Kidney (tissue), 14 donors: ENCODE measurements around the gene ABTB2. TPM values are rescaled to one million over a fixed set of nuclear protein-coding genes. Genes with fewer than 3 reads are reported as not detected.

Experiments
- DNase-seq, 5 donors: peaks; one replicate each; pipeline ENCODE4 v3.0.0-alpha.2; 2013 to 2020
- FAIRE-seq: peaks from 2 replicates; lab custom pipeline; 2012; peaks lifted over from hg19 to GRCh38; lab: Jason Lieb, UNC
- H3K27ac ChIP-seq, 2 donors: one replicate each; pipeline ENCODE4 v1.7.0; 2013; ENCODE audit warnings: low read depth in 2 of 2, low read length in 2 of 2, inconsistent platforms in 1 of 2
- H3K27me3 ChIP-seq: one replicate; pipeline ENCODE4 v1.7.1; 2013; ENCODE audit warnings: low read length, inconsistent platforms; ENCODE audit not compliant: control insufficient read depth, insufficient read depth
- H3K36me3 ChIP-seq, 3 donors: one replicate each; pipeline versions ENCODE4 v1.7.0 to v1.7.1; 2013; ENCODE audit warnings: low read length in 3 of 3, control low read depth in 1 of 3, inconsistent platforms in 1 of 3; ENCODE audit not compliant: insufficient read depth in 3 of 3, control insufficient read depth in 2 of 3
- H3K4me1 ChIP-seq, 3 donors: one replicate each; pipeline versions ENCODE4 v1.7.0 to v1.7.1; 2013; ENCODE audit warnings: low read length in 3 of 3, inconsistent platforms in 1 of 3, low read depth in 1 of 3; ENCODE audit not compliant: control insufficient read depth in 2 of 3, insufficient read depth in 2 of 3
- H3K4me3 ChIP-seq, 3 donors: one replicate each; pipeline versions ENCODE4 v1.7.0 to v1.8.1; 2013; ENCODE audit warnings: low read length in 3 of 3, control low read depth in 1 of 3, inconsistent platforms in 1 of 3
- H3K9ac ChIP-seq, 3 donors: one replicate each; pipeline versions ENCODE4 v1.7.0 to v1.7.1; 2013; ENCODE audit warnings: low read length in 3 of 3, control low read depth in 1 of 3, inconsistent platforms in 1 of 3
- H3K9me3 ChIP-seq, 3 donors: one replicate each; pipeline versions ENCODE4 v1.7.0 to v1.7.1; 2013; ENCODE audit warnings: low read length in 3 of 3, control low read depth in 1 of 3, inconsistent platforms in 1 of 3; ENCODE audit not compliant: control insufficient read depth in 2 of 3, insufficient read depth in 1 of 3
- CTCF ChIP-seq: IDR thresholded peaks from 3 replicates; pipeline ENCODE4 v1.5.1; 2012; ENCODE audit warnings: mild to moderate bottlenecking, moderate library complexity, borderline replicate concordance; ENCODE audit not compliant: insufficient read depth; ENCODE audit errors: extremely low read depth
- intact Hi-C: fragments of 100-400 bp; cut with DNase I; formaldehyde crosslinking; loops from one replicate; pipeline ENCODE4 v1.11.1; 2022
- polyA plus RNA-seq: library from polyadenylated mRNA; stranded (reverse); fragments of 350-450 nt; fragmentation: Illumina TruSeq; extraction: RNeasy Lipid Tissue Mini Kit (QIAGEN cat#74804); gene quantifications from one replicate; pipeline ENCODE4 v1.2.3, GENCODE V29; 2014; ENCODE audit warnings: low read depth, low replicate concordance; ENCODE audit not compliant: insufficient read depth
- total RNA-seq: library from RNA; stranded (reverse); fragmentation: NEBNext Ultra II Directional; extraction: Animal tissue kit (Norgen Biotek cat#: 25700); gene quantifications from one replicate; pipeline ENCODE4 v1.2.1, GENCODE V29; 2021
- donor health status: control.
- donor health status: control.
- donor health status: control.
- donor health status: control.
- donor health status: control.
- donor health status: DM: yes; HTN: yes; CAD: no.
- donor health status: Normal renal cell carcinoma (clear cell type).

The ABTB2 gene
- total and polyA plus RNA-seq, 2 donors from 2014 or later: 7.6 to 22.1 TPM

DNA sequence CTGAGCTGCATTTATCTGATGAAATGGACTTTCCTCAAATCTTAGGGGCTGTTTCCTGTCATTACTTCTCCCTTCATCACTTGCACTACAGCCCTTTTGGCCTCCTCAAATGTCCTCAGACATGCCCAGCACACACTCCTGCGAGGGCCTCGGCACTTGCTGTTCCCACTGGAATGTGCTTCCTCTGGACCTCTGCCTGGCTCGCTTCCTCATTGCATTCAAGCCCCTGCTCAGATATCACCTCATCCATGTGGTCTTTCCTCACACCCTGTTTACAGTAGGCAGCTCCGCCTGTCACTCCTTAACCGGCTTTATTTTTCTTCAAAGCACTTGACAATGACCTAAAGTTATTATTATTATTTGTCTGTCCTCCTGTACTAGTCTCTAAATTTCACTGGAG, 243.3 kb downstream of the ABTB2 start:
- Histone ChIP-seq H3K9me3 (no peaks in the 10 kb centered on the region), H3K27me3 (no peaks in the 10 kb centered on the region), H3K4me1 (no peaks in the 10 kb centered on the region), H3K4me3 (no peak overlapping the region), H3K9ac (no peak overlapping the region), H3K36me3 (peaks cover 15 to 80% (median 57%) of the 10 kb centered on the region in 3 donors), H3K27ac (no peak overlapping the region)
- TF ChIP-seq CTCF: no peak
- intact Hi-C loops: no loop called here
- DNase-seq (no peak), FAIRE-seq (no peak)

GRCh38 chr11:34114014-34114413, 243.8 kb downstream of the ABTB2 start:
- no peak overlapping the region for H3K9ac ChIP-seq
- no peaks in the 10 kb centered on the region for H3K4me1 ChIP-seq
- no peak for TF ChIP-seq CTCF
- no peaks in the 10 kb centered on the region for H3K27me3 ChIP-seq
- intact Hi-C loops: no loop called here
- H3K9me3 ChIP-seq: no peaks in the 10 kb centered on the region
- no peak for FAIRE-seq
- peaks cover 15 to 75% (median 57%) of the 10 kb centered on the region in 3 donors for H3K36me3 ChIP-seq
- H3K27ac ChIP-seq: no peak overlapping the region
- DNase-seq: no peak
- no peak overlapping the region for H3K4me3 ChIP-seq

DNA sequence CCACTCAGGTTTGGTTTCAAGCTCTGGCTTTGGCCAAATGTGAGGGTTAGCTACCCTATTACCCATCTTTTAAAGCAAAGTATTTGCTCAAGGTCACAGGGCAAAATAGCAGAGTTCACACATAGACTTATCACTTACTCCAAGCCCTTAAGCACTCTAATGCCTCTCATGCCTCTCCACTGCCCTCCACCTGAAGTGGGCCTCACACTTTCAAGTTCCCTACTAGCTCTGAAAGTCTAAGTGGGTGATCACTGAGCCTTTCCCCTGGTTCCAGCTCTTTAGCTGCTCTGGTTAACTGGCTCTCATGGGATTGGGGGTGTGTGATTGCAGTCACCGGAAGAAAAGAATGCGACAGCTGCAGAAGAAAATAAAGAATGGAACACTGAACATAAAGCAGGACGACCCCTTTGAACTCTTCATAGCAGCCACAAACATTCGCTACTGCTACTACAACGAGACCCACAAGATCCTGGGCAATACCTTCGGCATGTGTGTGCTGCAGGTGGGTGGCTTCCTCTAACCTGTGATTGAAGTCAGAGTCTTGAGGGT, 246.0 kb downstream of the ABTB2 start:
- intact Hi-C loops: no loop called here
- FAIRE-seq (no peak), DNase-seq (no peak)
- no peaks in the 10 kb centered on the region for H3K4me1 ChIP-seq
- H3K4me3 ChIP-seq: no peak overlapping the region
- H3K9ac ChIP-seq: no peak overlapping the region
- H3K27ac ChIP-seq: no peak overlapping the region
- H3K36me3 ChIP-seq: peaks cover 10 to 54% (median 52%) of the 10 kb centered on the region in 3 donors
- no peak for TF ChIP-seq CTCF
- no peaks in the 10 kb centered on the region for H3K27me3 ChIP-seq
- H3K9me3 ChIP-seq: no peaks in the 10 kb centered on the region
